HS-27A (cell line): ENCODE measurements around the gene FYN.

Experiments
- DNase-seq: peaks from one replicate; pipeline ENCODE4 v3.0.0-alpha.2; 2012; ENCODE audit warnings: low read depth, missing footprints

FYN gene

DNA sequence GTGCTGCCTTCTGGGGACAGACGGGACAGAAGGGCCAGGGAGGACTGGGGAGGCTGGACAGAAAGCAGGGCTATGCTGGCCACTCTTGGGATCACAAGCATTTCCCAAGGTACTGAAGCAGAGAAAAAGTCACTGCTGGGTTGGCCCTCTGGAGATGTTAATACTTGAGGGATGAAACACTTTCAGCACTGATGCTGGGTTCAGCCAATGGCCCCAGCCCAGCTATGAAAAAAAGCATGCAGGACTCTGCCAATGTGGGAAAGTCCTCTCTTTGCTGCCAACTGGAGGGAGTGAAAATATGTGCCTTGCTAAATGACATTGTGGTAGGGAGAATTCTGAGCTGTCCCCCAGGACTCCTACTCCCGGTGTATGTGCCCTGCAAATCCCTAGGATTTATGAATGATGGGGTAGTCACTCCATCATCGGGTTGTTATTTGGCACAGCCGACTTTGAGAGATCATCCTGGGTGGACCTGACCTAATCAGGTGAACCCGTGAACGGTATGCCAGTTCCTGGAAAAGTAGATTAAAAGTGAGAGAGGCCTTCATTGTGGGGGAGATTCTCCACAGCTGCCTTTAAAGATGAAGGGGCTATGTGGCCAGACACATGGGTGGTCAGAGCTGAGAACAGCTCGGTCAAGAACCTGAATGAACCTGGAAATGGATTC, 147.7 kb downstream of the FYN start:
- DNase-seq: no peak

DNA sequence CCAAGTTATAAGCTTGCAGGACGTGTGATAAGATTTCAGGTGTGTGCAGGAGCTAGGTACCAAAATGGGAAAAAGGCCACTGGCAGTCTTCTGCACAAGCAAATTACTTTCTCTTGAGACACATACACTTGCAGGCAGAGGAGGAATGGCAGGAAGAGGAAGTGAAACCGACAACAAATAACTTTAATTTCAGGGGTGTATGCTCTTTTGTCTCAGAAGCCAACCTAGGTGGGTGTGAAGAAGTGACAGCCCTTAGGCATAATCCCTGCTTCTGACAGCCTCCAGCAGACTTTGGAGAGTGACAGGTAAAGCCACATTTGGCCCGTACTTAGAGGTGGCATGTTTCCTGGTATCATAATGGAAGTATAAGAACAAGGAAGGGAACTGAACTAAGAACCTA, 148.7 kb downstream of the FYN start:
- no peak for DNase-seq

DNA sequence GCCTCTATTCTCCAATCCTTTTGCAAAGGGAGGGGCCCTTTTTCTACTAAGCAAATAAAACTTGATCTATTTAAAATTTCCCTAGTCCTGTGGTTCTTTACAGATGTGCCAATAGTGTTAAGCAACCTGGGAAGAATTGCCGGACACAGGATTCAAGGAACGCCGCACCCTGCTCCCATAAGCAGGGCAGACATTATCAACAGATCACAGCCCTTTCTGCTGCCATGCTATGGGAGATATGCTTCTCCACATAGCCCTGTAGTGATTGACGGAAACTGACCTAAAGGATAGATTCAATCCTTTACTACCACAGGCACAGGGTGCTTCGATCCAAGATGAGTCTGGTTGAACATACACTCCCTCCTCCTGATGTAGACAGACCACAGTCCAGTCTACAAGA, 149.2 kb downstream of the FYN start:
- no peak for DNase-seq

DNA sequence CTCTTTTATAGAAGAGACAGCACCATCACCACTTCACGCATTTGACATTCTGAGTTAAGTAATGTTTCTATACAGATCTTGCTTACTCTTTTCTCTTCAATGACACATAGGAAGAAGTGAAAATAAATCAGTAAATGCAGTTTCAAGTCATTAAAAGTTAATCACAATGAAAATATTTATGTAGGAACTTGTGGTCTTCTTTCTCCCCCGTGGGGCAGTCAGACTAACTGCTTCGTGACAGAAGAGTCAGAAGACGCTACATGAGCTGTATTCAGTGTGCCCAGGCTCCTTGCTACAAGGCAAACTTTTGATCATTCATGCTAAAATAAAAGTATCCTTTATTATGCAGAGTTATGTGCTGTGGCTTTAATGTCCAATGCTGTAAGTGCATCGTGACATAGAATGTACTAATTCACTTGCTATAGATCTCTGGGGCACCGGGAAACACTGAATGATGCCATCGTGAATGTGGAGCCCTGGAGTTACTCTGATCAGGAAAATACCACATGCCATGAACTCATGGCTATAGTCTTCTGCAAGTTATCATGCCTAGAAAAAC, 149.8 kb downstream of the FYN start:
- no peak for DNase-seq

DNA sequence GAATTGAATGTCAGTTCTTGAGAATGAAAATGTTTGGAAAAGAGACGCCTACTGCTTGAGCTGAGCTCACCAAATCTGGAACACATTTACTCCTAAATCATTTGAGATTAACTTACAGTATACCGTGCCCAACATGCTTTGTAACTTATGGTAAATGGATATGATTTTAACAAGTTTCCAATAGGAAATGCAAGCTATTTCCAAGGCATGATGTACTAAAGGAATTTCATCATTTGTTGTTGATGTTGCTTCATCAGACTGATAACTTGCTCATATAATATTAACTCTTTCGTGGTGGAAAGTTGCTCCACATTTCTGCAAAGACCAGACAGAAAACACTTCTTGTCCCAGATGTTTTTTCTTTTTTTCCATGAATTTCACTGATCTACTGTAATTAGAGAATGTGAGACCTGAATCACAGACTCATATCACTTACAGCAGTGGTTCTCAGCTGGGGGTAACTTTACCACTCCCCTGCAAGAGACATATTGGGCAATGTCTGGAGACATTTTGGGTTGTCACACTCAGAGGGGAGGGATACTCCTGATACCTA, 151.0 kb downstream of the FYN start:
- no peak for DNase-seq

DNA sequence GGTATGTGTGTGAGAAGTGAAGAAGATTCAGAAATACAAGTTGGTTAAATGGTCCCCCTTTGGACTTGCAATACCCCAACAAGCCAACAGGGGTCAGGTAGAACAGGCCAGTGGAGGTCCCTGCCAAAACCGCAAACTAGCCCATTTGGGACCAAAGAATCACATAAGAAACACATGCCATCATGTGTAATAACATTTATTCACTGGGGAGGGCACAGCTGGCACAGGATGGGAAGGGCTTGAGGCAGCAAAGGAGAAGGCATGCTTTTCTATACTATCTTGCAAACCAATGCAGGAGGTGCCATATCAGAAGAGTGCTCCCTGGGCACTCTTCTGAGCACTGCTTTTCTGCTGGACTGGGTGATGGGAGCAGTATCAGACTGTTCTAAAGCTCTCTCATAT, 151.5 kb downstream of the FYN start:
- peak; percentile 49 for DNase-seq

DNA sequence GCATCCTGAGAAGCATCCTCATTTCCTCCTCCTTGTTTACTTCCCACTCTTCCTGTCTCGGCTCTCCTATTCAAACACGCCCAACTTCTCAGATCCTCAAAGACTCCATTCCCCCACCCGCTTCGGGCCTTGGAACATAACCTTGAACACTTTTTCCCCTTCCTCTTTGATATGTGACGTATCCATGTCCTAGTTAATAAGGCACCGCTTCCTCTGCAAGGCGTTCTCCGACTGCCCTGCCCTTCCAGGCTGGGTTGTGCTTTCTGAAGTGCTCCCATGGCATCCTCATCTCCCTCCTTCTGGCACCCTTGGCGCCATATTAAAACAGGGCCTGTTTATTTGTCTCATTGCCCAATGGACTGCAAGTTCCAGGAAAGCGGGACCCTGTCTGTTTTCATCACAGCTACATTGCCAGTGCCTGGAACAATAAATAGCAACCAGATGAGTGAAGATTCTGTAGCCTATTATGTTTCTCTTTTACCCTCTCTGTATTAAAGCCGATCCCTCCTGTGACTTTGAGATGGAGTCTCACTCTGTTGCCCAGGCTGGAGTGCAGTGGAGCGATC, 152.2 kb downstream of the FYN start:
- no peak for DNase-seq

DNA sequence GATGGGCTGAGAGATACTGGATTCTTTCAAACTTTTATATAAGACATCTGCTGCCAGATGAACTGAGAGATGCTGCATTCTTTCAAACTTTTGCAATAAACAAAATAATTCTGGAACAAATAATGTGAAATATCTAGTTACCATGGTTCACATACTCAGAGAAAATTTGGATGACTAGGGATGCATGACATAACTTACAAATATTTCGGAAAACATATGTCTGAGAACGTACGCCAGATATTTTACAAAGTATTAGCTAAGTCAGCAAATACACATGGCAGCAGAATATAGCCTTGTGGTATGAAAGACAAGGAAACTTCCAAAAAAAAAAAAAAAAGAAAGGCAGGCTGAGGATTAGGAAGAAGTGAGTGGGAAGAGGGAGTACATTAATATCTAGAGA, 154.3 kb downstream of the FYN start:
- no peak for DNase-seq

DNA sequence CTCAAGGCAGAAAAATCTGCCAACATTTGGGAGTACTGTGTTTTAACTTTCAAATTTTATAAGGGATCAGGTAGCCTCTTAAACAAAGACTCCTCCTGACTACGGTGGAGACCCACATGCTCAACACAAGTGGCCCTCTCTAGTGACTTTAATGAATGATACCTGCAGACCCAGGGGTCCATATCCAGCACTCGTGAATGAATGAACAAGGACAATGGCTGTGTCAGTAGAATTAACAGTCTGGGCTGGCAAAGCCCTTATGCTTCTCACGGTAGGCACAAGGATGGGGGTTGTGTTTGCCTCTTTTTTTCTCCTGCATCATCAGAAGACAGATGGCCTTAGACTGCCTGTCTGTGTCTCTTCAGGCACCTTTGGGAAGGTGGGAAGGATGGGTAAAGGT, 154.9 kb downstream of the FYN start:
- no peak for DNase-seq

DNA sequence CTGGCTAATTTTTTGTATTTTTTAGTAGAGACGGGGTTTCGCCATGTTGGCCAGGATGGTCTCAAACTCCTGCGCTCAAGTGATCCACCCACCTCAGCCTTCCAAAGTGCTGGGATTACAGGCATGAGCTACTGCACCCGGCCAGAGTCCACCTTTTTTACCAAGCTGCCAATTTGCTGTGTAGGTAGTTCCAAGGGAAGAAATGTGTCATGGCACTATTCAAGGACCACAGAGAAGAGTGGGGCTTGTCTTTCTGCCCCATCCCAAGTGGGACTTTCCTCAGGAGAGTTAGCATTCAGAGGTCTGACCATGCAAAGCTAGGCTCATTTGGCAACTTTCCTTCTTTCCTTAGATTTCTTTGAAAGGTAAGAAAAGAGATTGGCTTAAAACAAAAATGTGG, 155.6 kb downstream of the FYN start:
- DNase-seq: no peak

DNA sequence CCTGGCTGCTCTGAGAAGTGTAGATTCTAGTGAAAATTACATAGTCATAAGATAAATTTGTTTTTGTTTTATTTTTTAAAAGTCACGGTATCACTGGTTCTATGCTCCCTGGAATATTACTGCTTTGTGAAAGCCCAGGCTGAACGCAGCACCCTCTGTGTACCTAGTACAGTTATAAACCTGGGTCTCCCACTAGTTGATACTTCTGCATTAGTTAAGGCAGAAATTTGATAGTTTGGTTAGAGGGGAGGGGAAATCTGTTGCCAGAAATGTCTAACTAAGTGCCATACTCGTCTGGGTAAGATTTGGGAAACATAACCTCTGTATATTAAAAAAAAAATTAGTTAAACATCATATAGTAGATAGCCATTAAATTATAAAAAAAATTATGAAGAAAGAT, 156.9 kb downstream of the FYN start:
- no peak for DNase-seq

DNA sequence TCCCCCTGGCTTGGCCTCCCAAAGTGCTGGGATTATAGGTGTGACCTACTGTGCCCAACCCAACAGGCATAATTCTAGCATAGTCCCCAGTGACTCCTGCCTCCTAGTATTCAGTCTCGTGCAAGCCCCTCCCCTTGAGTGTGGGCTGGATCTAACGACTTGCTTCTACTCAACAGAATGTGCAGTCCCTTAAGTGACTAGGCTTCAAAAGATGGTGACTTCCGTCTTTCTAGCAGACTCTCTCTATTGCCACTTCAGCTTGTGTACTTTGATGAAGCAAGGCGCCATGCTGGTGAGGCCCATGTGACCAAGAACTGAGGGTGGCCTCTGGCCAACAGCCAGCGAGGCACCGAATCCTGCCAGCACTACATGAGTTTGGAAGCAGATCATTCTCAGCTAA, 157.9 kb downstream of the FYN start:
- DNase-seq: no peak

DNA sequence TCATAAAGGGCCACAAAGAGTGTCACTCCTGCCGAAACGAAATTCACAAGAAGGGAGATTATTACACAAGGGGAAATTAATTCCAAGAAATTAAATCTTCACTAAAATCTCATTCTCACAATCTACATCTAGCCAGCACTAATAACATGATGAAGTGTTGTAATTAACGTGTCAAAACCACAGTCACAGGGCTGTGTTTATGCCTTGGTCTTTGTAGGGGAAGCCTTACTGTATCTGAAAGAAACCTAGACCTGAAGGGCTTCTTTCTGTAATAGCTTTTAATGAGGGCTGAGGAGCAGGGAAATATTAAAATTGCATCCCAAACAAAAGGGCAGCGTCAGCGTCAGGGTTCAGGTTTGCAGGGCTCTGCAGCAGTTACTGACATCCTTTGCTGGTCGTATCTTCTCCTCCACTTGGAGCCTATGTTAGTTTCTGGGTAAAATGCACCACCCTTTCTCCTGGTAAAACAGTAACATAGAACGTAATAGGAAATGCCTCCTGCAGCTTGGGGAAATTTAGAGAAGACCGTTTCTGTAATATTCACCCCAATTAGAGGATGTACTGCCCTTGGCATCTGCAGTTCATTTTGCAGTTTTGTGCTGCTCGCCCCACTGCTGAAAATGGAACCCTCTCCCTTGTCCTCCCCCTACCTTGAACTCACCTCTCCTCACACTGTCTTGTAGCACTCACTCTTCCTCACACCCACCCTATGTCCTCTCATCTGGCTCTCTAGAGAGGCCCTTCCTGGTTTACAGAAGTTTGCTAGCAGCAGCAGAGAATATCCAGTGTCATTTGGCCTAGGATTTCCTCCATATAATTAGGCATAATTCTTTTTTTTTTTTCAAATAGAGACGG, 158.6 kb downstream of the FYN start:
- DNase-seq: no peak

DNA sequence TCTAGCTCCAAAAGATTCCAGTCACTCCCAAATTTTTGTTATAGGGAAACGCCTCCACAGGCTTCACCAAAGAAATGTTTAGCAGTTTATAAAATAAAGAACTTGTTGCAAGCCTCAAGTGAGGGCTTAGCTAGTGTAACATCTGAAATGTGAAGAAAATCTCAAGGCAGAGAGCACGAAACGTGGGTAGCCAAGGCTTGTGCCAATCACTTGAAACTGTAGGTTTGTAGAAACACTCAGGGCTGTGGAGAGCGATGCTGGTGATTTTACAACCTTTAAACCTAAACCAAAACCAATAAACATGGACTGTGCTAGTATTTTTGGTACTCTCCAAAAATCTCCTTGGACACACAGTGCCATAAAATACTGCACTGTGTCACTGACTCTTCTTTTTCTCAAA, 159.4 kb downstream of the FYN start:
- no peak for DNase-seq

DNA sequence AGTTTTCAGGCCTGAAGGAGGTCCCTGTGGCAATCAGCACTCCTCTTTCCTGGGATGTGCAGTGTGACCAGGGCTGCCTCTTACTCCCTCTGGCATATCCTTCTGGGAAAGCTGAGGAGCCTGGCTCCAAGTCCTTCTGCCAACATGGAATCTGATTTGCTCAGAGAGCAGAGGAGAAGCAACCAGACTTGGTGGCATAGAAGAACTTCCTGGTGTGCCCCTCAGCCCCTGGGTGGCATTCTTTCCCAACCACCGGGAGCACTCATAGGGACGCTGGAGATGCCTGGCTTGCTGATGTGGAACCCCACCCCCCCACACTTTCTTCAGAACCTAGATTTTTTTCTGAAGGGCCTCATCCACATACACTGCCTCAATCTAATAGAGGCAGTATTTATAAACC, 160.0 kb downstream of the FYN start:
- no peak for DNase-seq

DNA sequence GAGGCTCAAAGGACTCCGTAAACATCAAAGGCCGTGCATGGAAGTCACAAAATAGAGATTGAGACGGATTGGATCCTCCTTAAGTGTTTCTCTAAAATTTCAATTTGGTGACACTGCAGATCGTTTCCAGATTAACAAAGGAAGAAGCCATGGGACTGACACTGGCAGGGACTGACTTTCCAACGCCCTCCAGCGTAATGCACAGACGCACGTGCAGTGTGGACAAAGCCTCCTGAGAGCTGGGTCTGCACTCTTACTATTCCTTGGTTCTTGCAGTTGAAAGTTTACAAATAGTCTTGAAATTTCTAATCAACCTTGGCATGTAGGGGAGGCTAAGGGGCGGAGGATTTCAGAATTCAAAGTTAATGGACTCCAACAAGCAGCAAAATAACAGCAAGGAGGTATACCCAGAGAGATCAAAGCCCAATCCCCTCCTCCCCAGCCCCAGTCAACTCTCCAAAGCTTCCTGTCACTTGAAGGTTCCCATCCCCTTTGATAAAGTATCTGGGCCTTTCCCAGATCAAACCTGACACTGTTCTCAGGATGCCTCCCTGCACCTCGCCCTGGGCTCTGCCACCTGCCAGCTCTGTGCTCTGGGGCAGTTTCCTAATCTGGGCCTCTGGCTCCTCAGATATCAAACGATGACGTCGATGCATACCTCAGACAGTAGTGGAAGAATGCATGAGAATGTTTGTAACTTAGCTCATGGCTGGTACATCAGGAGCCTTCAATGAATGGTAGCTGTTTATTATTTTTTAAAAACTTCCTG, 161.1 kb downstream of the FYN start:
- DNase-seq: no peak

DNA sequence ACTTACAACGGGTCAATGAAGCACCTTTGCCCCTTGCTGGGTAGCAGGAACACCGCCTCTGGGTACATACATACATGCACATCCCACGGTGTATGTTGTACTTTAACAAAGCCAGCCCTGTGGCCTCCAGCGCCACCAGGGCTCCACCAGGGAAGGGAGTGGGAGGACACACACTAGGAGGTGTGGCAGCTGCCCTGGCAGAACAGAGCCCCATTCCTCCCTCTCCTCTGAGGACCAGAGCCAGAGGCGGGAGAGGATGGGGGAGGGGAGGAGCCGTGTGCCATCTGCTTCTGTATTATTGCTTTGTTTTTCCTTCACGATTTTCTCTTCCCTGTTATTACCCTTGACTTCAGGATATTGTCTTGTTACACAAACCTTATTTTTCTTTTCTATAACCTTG, 161.8 kb downstream of the FYN start:
- DNase-seq: no peak

DNA sequence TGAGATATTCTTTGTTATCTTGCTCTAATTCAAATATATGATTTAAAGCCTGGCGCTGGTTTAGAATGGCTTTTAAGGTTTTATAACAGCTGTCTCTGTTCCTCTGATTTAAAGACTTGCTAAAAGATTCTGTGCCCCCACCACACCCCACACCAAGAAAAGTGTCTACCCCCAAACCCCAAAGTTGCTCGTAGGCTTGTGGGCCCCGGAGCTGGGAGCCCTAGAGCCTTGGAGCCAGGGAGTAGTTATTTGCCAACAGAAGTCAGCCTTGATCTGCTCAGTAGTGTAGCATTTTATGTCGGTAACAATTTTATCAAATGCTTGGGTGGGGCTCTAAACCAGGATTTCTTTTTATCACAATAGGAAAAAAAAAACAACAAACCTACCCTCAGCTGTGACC, 162.3 kb downstream of the FYN start:
- no peak for DNase-seq

DNA sequence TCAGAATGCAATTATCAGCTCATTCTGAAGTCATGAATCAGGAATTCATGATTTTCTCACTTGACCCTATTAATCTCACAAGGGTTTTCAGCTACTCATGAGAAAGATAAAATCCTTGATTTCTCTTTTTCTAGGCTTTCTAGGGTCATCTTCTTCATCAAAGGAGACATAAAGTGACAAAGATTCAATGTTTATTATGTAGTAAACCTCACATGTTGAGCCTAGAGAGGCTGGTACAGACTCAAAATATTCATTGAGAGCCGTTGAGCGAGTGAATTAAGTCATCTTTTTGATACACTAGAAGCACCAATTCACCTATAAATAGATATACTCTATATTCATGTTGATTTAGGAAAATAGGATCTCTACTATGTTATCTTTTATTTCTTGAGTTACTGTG, 162.8 kb downstream of the FYN start:
- DNase-seq: no peak

DNA sequence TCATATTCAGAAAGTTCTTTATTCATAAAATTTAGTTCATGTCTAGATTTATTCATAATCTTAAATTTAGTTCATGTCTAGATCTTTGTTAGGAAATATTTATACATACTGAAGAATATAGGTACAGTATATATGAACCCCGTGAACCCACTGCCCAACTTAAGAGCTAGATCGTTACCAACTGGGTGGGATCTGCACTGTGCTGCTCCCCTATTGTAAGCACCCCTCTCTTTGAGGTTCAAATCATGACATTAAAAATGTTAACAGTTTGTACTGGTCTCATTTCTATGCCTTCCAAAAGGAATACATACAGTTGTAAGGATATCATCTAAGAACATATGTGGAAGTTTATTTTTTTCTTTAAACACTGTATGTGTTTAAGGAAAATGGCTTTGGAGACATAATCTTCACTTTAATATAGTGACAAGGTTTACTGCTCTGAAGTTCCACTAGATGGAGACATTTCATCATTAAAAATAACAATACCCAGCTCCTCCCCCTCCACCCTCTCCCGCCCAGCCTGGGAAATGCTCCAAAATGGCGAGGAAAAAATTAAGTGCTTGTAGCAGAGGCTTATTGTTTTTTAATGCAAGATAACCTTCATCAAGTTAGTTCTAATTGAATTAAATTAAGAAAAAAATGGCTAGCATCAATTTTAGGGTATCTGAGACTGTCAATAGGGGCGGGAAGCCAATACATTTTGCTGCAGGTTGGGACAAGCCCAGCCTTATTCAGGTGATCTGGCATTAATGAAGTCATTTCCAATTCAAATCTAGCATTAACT, 163.4 kb downstream of the FYN start:
- no peak for DNase-seq

DNA sequence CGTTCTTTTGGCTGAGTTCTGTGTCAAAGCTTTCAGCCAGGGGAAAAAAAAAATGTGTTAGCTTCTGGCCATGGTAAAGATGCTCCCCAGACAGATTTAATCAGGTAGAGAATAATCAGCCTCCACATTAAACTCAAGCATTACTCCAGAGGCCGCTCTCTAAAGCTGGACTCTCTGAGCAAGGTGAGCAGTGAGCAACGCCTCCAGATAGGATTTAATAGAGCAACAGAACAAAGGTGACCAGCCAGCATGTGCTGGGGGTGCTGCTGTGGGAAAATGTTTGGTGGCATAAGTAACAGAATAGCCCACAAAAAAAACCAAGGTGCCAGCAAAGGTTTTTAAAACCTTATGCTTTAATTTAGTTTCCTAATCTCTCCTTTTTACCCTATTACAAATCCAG, 164.1 kb downstream of the FYN start:
- no peak for DNase-seq
